ENCODE data around the gene ACY1.

GRCh38 chr3:52015438-52016228 lies 32.3 kb downstream of the ACY1 start:
- TF ChIP-seq YY1 (IDR thresholded peaks at IDR 0.05; ENCODE audit: insufficient read depth, insufficient read length) = no peak
- no peak for TF ChIP-seq ZNF274 (IDR thresholded peaks at IDR 0.05; ENCODE audit: low read depth, low read length)
- TF ChIP-seq SUZ12 (IDR thresholded peaks at IDR 0.05; ENCODE audit: extremely low read depth, insufficient read depth, insufficient read length) = no peak
